ENCODE data around the gene OR8A1.

OR8A1 gene

GRCh38 chr11:124569697-124570096 is at the start of gene OR8A1:
Gene OR8A1 (plus strand): TSS chr11:124569997. CDS start chr11:124570120, 123 bp downstream.
- no peak for DNase-seq (ENCODE audit: extremely low read depth in 1 of 2, low read depth in 1 of 2)

DNA sequence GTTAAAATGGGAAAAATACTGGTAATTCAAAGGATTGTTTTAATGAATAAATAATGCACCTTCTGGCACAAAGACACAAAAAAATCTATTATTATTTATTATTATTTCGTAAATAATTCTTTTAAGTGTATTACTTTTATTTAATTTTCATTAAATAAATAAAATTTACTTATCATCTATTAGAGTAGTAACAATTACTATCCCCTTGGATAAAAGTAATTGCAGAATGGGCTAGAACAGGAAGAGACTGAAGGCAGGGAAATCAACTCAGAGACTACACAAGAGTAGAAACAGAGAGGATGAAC is 49.3 kb upstream of the OR8A1 start:
- no peak for DNase-seq (ENCODE audit: extremely low read depth in 1 of 2, low read depth in 1 of 2)

DNA sequence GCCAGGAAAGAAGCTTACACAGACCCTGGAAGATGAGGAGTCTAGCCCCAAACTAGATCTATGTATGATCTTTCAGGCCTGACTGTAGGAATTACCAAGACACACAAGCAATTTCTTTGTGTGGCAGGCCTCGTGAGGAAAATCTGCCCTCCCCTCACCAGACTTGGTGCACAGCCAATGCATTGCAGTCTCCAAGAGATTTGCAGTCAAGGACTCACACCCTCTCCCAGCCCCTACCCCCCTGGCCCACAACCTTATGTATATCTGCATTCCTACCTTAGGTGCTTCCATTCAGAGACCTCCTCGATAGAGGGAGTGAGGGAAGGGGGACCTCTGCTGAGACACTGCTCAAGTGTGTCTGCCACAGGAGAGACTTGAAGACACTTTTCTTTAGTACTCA is 36.2 kb upstream of the OR8A1 start:
- DNase-seq (ENCODE audit: extremely low read depth in 1 of 2, low read depth in 1 of 2): no peak

GRCh38 chr11:124534051-124534450 is 35.7 kb upstream of the OR8A1 start:
- DNase-seq (ENCODE audit: extremely low read depth in 1 of 2, low read depth in 1 of 2): no peak

GRCh38 chr11:124535552-124536232 is 34.1 kb upstream of the OR8A1 start:
- no peak for DNase-seq (ENCODE audit: extremely low read depth in 1 of 2, low read depth in 1 of 2)

- no peak for DNase-seq (ENCODE audit: extremely low read depth in 1 of 2, low read depth in 1 of 2)
Observed at GRCh38 chr11:124536520-124536919, 33.3 kb upstream of the OR8A1 start.

DNA sequence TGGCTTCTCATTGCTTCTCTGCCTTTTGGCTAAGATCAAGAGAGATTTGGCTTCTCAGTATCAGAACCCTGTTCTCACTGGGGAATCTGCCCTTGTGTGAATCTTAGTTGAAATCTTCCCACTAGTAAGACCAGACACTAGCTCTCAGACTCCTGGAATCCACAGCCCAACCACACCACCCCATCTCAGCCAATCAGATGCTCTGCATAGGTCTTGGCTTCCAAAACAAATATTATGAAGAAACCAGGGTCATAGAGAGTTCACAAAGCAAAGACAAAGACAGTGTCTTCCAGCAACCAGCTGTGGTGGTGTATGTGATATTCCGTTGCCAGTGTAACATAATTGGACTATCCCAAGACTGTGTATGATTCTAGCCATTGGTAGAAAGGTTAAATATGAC is 31.8 kb upstream of the OR8A1 start:
- no peak for DNase-seq (ENCODE audit: extremely low read depth in 1 of 2, low read depth in 1 of 2)

- no peak for DNase-seq (ENCODE audit: extremely low read depth in 1 of 2, low read depth in 1 of 2)
Observed at GRCh38 chr11:124541204-124541603, 28.6 kb upstream of the OR8A1 start.

DNA sequence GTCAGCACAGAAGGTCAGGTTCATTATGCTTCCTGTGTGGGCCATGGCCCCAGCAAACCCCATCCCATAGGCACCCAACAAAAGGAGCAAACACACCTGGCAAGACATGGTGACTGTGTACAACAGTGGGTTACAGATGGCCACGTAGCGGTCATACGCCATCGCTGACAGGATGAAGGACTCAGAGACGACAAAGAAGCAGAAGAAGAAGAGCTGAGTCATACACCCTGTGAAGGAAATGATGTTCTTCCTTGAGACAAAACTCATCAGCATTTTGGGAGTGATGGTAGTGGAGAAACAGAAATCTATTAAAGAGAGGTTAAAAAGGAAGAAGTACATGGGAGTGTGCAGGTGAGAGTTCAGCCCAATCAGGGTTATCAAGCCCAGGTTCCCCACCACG is 26.7 kb upstream of the OR8A1 start:
- DNase-seq (ENCODE audit: extremely low read depth in 1 of 2, low read depth in 1 of 2): no peak

- no peak for DNase-seq (ENCODE audit: extremely low read depth in 1 of 2, low read depth in 1 of 2)
Observed at GRCh38 chr11:124543554-124543953, 26.2 kb upstream of the OR8A1 start, which contains the start of gene OR8B12. Gene OR8B12 (minus strand): TSS chr11:124543654. CDS start chr11:124543654, 0 bp downstream.

DNA sequence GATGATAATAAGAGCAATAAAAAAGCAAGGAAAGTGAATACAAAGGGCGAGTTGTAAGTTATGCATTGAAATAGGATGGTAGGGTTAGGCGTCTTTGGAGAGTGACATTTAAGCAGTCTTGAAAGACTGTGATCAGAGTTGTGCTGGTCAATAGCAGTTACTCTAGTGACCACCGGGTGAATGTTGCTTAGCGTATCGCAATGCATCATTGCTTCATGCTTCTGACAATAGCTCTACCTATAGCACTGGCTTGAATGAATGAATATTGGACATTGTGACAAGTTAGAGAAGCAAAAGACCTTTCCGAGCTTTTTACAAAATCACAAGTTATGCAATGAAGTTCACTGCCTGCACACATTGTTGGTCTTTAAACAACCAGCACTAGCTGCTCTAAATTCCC is 18.6 kb upstream of the OR8A1 start:
- DNase-seq (ENCODE audit: extremely low read depth in 1 of 2, low read depth in 1 of 2): no peak

GRCh38 chr11:124551987-124552386 is 17.8 kb upstream of the OR8A1 start:
- DNase-seq (ENCODE audit: extremely low read depth in 1 of 2, low read depth in 1 of 2): no peak

GRCh38 chr11:124556828-124557227 is 13.0 kb upstream of the OR8A1 start:
- no peak for DNase-seq (ENCODE audit: extremely low read depth in 1 of 2, low read depth in 1 of 2)

DNA sequence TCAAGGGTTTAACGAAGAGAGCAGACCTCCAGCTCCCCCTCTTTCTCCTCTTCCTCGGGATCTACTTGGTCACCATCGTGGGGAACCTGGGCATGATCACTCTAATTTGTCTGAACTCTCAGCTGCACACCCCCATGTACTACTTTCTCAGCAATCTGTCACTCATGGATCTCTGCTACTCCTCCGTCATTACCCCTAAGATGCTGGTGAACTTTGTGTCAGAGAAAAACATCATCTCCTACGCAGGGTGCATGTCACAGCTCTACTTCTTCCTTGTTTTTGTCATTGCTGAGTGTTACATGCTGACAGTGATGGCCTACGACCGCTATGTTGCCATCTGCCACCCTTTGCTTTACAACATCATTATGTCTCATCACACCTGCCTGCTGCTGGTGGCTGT is 363 bp downstream of the OR8A1 start:
- DNase-seq (ENCODE audit: extremely low read depth in 1 of 2, low read depth in 1 of 2): no peak

GRCh38 chr11:124577716-124578427 is 8.1 kb downstream of the OR8A1 start:
- no peak for DNase-seq (ENCODE audit: extremely low read depth in 1 of 2, low read depth in 1 of 2)

- DNase-seq (ENCODE audit: extremely low read depth in 1 of 2, low read depth in 1 of 2): no peak
Observed at GRCh38 chr11:124578761-124579160, 9.0 kb downstream of the OR8A1 start.

GRCh38 chr11:124581817-124582216 is 12.0 kb downstream of the OR8A1 start:
- no peak for DNase-seq (ENCODE audit: extremely low read depth in 1 of 2, low read depth in 1 of 2)

DNA sequence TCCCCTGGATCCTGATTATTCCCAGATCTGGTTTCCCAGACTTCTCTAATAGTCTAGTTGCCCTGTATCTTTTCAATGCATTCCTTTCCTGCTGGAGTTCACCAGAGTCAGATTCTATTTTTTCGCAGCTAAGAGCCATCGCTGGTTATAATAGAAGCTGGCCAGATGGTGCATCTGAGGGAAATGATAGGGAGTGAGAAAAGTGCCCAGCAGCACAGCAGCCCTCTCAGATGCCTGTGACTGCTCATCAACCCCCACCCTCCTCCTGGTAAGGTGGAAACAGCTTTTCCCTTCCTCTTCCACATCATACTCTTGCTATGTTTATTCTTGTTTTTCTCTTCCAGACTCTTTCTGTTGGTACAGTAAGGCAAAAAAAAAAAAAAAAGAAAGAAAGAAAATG is 12.8 kb downstream of the OR8A1 start:
- DNase-seq (ENCODE audit: extremely low read depth in 1 of 2, low read depth in 1 of 2): no peak

DNA sequence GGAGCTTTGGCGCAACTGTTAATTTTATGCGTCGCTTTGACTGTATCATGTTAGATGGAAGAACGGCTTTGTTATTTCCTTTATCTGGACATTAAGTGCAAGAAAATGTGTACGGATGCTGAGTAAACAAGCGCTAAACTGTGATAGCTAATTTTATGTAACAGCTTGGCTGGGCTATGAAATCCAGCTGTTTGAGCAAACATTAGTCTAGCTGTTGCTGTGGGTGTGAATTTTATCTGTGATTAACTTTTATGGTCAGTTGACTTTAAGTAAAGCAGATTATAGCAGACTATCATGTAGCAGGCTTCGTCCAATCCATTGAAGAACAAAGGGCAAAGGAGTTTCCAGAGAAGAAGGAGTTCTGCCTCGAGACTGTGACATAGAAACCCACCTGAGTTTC is 14.0 kb downstream of the OR8A1 start:
- no peak for DNase-seq (ENCODE audit: extremely low read depth in 1 of 2, low read depth in 1 of 2)

DNA sequence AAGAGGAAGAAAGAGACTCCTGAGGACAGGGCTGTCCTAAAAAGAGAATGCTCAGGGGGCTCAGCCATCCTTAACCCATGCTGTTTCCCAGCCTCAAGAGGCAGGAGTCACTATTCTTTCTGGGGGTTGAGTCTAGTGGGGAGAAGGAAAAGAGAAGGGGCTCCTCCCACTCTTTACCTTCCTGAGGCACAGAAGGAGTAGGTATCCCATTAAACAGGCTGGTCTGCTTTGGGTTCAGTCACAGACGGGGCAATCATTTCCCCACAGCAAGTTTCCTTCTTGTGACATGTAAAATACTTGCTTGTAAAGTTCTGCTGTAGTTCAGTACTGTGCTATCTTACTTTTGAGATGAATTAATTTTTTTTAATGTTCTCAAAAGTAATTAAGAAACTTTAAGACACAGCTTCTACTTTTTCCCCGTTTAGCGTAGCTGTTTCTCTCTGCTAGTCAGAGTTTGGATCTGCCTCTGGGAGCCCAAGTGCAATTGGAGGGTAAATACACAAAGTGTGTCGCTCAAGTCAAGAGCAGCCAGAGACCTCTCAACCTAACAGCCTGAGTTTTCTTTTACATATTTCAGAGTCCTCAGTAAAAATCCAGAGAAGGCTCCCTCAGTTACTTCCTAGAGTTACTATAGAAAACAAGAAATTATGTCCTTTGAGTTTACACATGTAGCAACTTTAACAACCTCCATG is 15.0 kb downstream of the OR8A1 start:
- DNase-seq (ENCODE audit: extremely low read depth in 1 of 2, low read depth in 1 of 2): no peak

DNA sequence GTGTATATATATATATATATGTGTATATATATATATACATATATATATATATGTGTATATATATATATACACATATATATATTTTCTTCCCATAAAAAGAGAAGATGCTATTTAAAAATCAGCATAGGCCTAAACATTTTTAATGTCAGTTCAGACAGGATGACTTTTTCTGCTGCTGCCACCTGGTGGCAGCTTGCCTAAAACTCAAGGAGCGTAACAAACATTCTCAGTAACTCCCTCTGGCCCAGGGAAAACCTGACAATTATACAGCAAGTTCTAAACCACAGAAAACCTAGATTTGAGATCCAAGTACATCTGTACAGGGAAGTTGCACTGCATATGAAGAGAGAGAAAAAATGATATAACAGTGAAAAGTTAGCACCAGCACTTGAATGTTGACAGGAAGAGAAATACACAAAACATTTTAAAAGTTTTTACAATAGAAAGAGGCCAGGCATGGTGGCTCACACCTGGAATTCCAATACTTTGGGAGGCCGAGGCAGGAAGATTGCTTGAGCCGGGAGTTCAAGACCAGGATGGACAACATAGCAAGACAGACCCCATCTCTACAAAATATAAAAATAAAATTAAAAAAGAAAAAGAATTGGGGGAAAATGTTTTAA is 16.6 kb downstream of the OR8A1 start:
- no peak for DNase-seq (ENCODE audit: extremely low read depth in 1 of 2, low read depth in 1 of 2)

DNA sequence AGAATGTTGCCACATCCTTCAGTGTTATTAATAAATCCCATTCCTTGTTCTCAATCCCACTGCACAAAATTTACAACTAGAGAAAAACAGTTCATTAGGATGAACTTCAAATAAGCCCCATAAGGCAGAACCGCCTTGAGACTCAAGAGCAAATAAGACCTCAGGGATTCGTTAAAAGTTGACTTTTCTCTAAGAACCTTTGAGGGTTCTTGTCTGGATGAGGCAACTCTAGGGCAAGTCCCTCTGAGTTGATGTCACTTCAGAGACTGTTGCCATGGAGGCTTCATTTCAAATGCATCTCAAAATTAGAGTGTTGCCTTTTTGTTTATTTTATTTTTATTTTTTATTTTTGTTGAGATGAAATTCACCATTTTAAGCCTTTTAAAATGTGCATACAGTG is 21.6 kb downstream of the OR8A1 start:
- DNase-seq (ENCODE audit: extremely low read depth in 1 of 2, low read depth in 1 of 2): no peak

All from stimulated activated CD8-positive, alpha-beta memory T cell treated with anti-CD3 and anti-CD28 coated beads, Interleukin-7, amount 100 ng/mL, for 48 hours (primary cell).